RWPE2 (cell line): ENCODE data around the gene SUSD6.

ENCODE experiments used
- ATAC-seq: fragments of 200-7000 bp; cut with Tn5 transposase; 3 replicates; pipeline ENCODE4 v1.9.1; 2021; ENCODE audit warnings: low read depth
- DNase-seq: peaks from one replicate; pipeline ENCODE4 v3.0.0-alpha.2; 2020; ENCODE audit warnings: low spot score
- H3K27ac ChIP-seq: fragments of 450-650 bp; 2 replicates; pipeline ENCODE4 v1.5.1; 2017; ENCODE audit warnings: mild to moderate bottlenecking; ENCODE audit not compliant: poor library complexity, severe bottlenecking
- H3K27me3 ChIP-seq: fragments of 250-450 bp; sonication (Bioruptor Pico); 2 replicates; pipeline ENCODE4 v1.5.1; 2021; ENCODE audit warnings: mild to moderate bottlenecking, moderate library complexity; ENCODE audit not compliant: insufficient read depth, poor library complexity, severe bottlenecking
- H3K36me3 ChIP-seq: fragments of 250-450 bp; sonication (Bioruptor Pico); 2 replicates; pipeline ENCODE4 v1.5.1; 2020; ENCODE audit warnings: low read depth, mild to moderate bottlenecking, moderate library complexity
- H3K4me1 ChIP-seq: fragments of 250-450 bp; sonication (Bioruptor Pico); 2 replicates; pipeline ENCODE4 v1.5.1; 2021; ENCODE audit warnings: mild to moderate bottlenecking, moderate library complexity; ENCODE audit not compliant: insufficient read depth, poor library complexity, severe bottlenecking
- H3K4me3 ChIP-seq: fragments of 250-450 bp; sonication (Bioruptor Pico); 2 replicates; pipeline ENCODE4 v1.5.1; 2021; ENCODE audit warnings: mild to moderate bottlenecking, moderate library complexity; ENCODE audit not compliant: severe bottlenecking
- H3K9me3 ChIP-seq: fragments of 250-450 bp; sonication (Bioruptor Pico); 2 replicates; pipeline ENCODE4 v1.5.1; 2021; ENCODE audit warnings: mild to moderate bottlenecking, moderate library complexity; ENCODE audit not compliant: severe bottlenecking
- CTCF ChIP-seq: fragments of 450-650 bp; IDR thresholded peaks from one replicate; pipeline ENCODE4 v1.5.1; 2017; ENCODE audit warnings: mild to moderate bottlenecking, moderate library complexity; ENCODE audit not compliant: poor library complexity, severe bottlenecking

The SUSD6 gene

GRCh38 chr14:69624136-69624535 is 12.7 kb downstream of the SUSD6 start:
- Histone ChIP-seq H3K4me1 (no peaks in the 10 kb centered on the region), H3K9me3 (no peaks in the 10 kb centered on the region), H3K36me3 (no peaks in the 10 kb centered on the region; the same call in 1 of the 2 replicates), H3K4me3 (no peak overlapping the region), H3K27me3 (no peaks in the 10 kb centered on the region), H3K27ac (no peak overlapping the region)
- no peak for DNase-seq
- ATAC-seq, result no peak
- no peak for TF ChIP-seq CTCF

GRCh38 chr14:69625299-69626131 is 14.1 kb downstream of the SUSD6 start:
- DNase-seq, result no peak
- Histone ChIP-seq H3K36me3 (no peaks in the 10 kb centered on the region; the same call in 1 of the 2 replicates), H3K4me3 (no peak overlapping the region), H3K4me1 (no peaks in the 10 kb centered on the region), H3K9me3 (no peaks in the 10 kb centered on the region), H3K27ac (no peak overlapping the region), H3K27me3 (no peaks in the 10 kb centered on the region)
- TF ChIP-seq CTCF, result no peak
- ATAC-seq, result 0 out of 3 replicates have a peak, but pooled peaks have one; percentile 33

GRCh38 chr14:69626132-69626500 is 14.7 kb downstream of the SUSD6 start:
- TF ChIP-seq CTCF, result no peak
- ATAC-seq (no peak), DNase-seq (no peak)
- no peaks in the 10 kb centered on the region for H3K9me3 ChIP-seq
- no peak overlapping the region for H3K4me3 ChIP-seq
- H3K4me1 ChIP-seq, result no peaks in the 10 kb centered on the region
- H3K27ac ChIP-seq, result no peak overlapping the region
- H3K36me3 ChIP-seq, result no peaks in the 10 kb centered on the region; the same call in 1 of the 2 replicates
- no peaks in the 10 kb centered on the region for H3K27me3 ChIP-seq

- ATAC-seq, result no peak
- peaks cover 11% of the 10 kb centered on the region for H3K4me1 ChIP-seq
- DNase-seq, result no peak
- H3K4me3 ChIP-seq, result no peak overlapping the region
- H3K27ac ChIP-seq, result no peak overlapping the region
- TF ChIP-seq CTCF, result no peak
- no peaks in the 10 kb centered on the region for H3K27me3 ChIP-seq
- H3K36me3 ChIP-seq, result no peaks in the 10 kb centered on the region; the same call in 1 of the 2 replicates
- no peaks in the 10 kb centered on the region for H3K9me3 ChIP-seq
Observed at GRCh38 chr14:69629225-69630127, 18.1 kb downstream of the SUSD6 start.
